ENCODE data around the gene SLC25A33.
A peak's percentile ranks its signal among the peaks of the same experiment; 100 is the strongest.
"Not testable (repeated sequence)": the region's sequence is repeated elsewhere in the genome, so short reads cannot be mapped to it uniquely, and the experiment has no call there.

The SLC25A33 gene, protein sequence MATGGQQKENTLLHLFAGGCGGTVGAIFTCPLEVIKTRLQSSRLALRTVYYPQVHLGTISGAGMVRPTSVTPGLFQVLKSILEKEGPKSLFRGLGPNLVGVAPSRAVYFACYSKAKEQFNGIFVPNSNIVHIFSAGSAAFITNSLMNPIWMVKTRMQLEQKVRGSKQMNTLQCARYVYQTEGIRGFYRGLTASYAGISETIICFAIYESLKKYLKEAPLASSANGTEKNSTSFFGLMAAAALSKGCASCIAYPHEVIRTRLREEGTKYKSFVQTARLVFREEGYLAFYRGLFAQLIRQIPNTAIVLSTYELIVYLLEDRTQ

DNA sequence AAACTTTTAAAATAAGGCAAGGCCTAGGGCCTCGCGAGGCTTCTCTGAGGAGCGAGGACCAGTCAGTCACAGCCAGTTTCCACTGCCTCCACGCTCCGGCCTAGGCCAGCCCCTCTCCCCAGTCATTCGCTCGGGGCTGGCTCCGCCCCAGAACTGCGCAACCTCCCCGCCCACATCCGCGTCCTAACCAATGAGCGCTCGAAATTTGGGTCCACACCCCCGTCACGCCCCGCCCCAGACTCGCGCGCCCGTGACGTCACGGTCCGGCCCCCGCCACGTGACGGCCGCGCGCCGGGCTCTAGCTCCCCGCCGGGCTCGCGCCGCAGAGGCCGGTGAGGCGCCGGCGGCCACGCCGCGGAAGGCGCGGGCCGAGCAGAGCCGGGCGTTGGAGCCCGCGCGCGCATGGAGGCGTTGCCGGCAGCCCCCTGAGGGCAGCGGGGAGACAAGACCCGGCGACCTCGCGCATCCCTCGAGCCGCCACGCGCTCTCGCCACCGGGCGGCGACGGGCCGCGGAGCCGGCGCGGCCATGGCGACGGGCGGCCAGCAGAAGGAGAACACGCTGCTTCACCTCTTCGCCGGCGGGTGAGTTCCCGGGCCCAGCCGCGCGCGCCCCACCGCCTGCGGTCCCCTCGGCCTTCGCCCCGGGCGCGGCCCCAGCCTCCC is at the start of gene SLC25A33:
Gene SLC25A33, plus strand, starts transcription at position 301 of the 664 bp plus-strand sequence. Its CDS starts 227 bp downstream, at position 528.
- peak; percentile 96 for DNase-seq

DNA sequence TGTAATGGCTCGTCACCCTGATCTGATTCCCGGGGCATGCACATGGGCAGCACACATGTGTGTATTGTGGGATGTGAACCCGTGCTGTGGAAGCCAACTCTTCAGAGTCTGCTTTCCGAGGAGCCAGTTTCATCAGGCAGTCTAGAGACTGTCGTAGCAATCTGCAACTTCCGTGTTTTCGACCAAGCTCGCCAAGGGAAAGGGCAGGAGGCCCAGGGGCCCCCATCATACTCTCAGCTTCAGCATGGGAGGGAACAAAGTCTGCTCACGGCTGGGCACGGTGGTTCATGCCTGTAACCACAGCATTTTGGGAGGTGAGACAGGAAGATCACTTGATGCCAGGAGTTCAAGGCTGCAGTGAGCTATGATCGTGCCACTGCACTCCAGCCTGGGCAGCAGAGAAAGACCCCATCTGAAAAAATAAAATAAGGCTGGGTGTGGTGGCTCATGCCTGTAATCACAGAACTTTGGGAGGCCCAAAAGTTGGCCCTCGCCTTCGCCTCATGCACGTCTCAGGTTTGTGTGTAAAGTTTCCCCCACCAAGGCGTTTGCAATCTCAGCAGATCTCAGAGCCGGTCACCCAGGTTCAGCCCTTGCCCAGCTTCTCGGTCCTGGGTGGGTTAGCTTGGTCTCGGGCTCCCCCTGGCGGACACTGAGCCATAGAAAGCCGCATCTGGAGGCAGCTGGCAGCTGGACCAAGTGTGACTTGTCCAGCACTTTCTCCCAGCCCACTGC is 48.5 kb upstream of the SLC25A33 start:
- DNase-seq = peak; percentile 72

DNA sequence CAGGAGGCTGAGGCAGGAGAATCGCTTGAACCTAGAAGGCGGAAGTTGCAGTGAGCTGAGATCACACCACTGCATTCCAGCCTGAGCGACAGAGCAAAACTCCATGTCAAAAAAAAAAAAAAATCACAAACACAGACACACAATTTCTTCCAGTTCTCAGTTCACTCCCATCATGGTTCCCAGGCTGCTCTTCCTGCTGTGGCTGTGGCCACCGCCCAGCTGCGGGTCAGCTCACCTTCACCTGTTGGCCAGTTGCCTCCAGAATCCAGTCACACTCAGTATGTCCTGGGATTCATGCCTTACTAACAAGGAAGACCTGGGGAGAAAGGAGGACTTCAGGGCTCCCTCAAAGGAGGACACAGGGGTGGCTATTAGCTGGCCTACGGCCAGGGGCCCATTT is 45.9 kb upstream of the SLC25A33 start:
- DNase-seq = no peak

DNA sequence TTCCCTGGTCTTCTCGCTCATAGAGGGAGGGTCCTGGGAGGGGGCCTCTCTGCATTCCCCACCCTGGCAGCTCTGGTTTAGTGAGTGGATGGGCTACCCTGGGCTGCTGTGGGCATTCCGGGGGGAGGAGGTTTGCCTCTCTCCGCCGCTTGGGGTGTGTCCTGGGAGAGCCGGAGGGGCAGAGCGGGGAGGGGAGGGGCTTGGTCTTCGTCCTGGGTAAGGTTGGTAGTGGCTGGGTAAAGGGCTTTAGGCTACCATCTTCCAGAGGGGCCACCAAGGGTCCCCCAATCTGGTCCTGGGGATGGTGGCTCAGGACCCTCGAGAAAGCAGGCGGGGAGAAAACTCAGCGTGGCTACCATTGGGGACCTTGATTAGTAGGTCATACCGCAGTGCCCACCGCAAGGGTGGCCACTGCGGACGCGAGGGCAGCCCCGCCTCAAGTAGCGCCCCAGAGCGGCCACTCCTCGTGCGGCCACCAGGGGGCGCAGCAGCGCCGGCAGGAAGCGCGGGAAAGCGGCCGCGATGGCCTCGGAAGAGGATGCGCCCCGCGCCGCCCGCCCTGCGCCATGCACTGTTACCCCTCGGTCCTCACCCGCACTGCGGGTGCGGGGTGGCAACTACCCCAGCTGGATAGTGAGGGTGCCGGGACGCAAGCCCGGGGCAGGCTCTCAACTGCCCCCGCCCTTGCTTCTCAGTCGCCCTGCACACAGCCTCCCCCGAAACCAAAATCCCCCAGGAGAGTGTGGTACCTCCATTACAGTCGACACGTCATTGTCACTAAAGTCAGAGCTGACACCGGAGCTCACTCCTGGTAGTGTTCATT is 44.1 kb upstream of the SLC25A33 start:
- peak; percentile 67 for DNase-seq

DNA sequence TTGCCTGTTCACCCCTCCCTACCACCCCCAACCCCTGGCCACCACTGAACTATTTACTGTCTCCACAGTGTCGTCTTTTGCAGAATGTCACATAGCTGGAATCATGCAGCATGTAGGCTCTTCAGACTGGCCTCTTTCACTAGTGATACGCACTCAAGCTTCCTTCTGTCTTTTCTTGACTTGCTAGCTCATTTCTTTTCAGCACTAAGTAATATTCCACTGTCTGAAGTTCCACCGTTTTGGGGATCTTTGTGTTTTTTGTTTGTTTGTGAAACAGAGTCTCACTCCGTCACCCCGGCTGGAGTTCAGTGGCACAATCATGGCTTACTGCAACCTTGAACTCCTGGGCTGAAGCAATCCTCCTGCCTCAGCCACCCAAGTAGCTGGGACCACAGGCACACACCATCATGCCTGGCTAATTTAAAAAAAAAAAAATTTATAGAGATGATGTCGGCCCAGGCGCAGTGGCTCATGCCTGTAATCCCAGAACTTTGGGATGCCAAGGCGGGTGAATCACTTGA is 43.4 kb upstream of the SLC25A33 start:
- no peak for DNase-seq

DNA sequence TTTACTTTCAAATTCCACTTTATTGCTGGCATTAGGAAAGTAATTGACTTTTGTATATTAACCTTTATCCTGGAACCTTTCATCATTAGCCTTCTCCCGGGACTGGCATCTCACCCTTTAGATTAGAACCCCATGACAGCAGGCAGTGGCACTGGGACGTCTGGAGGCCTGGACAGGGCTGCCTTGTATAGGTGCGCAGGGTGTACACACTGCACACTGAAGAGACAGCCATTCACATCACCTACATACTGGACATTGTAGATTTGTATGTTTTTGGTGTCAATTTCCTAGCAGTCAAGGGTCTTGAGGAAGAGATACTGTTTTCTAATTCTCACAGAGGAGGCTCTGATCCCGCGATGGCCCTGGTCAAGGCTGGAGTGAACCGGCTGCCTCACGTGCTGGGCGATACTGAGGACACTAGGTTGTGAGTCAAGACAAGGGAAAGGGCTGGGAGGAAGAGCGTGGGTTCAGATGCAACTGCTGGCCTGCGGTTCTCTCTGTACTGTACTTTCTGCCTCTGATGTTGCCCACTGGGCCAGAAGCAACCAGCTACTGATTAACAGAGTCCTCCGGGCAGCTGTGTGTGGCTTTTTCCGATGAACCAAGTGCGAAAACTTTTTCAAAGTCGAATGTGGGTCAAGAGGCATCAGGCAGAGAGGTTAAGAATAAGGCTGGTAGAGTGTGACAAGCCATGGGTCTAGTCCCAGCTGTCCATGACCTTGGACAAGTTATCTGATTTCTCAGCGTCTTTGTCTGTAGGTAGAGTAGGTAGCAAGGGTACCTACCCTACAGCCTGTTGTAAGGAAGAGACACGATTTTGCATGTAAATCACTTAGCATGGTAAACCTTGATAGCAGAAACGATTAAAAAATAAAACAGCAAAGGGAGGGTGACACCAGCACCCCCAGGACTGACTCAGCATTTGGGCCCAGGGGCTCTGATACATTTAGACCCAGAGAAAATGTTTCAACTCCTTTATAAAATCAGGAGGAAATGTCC is 38.2 kb upstream of the SLC25A33 start:
- DNase-seq = no peak

DNA sequence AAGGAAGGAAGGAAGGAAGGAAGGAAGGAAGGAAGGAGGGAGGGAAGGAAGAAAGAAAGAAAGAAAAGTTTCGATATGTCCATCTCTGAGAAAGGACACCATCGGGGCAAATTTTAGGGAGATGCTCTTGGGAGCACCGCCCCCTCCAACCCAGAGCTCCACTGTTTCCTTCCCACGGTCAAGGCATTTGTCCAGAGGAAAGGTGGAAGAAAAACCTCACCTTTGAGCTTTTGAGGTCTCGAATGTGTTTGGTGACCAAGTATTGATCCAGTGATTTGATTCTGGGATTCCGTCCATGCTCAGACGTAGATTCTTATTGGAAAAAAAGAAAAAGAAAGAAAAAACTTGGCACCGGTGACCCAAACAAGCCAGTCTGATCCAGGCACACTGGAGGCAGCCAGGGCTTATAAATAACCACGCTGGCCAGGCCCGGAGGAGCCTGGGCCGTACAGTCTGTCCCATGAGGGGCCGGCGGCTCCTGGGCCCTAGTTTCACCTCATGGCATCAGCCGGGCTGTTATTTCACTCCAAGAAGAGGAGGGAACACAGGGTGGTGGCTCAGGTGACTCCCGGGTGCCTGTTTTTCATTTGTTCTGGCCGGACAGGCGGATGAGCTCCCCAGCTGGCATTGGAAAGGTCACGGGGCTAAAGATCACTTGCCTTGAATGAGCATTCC is 36.1 kb upstream of the SLC25A33 start:
- no peak for DNase-seq

DNA sequence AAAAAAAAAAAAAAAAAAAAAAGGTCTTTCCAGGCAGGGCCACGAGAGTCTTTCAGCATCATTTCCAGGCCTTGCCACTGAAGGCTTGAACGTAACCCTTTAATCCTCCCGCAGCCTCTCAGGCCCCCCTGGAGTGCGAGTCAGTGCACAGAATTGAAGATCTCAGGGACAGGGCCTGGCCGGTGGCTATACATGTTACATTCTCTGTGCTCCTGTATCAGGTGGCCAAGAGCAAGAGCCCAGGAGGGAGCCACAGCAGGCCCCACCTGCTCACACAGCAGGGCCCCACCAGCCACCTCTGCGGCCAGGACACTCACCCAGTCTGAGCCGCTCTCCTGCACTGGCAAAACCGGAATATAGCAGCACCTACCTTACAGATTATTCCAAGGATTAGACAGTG is 34.1 kb upstream of the SLC25A33 start:
- DNase-seq = peak; percentile 9

DNA sequence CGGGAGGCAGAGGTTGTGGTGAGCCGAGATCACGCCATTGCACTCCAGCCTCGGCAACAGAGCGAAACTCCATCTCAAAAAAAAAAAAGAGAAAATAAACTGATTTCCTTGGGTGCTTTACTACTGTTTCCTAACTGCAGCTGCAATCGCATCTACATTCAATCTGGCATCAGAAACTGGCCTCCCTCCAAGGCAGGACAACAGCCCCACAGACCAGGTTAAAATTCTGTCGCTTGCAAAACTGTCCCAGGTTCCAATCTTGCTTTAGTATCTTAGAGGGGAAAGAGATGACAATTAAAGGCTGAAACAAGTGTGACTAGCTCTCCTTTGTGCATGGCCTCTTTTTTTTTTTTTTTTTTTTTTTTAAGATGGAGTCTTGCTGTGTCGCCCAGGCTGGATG is 32.4 kb upstream of the SLC25A33 start:
- no peak for DNase-seq

DNA sequence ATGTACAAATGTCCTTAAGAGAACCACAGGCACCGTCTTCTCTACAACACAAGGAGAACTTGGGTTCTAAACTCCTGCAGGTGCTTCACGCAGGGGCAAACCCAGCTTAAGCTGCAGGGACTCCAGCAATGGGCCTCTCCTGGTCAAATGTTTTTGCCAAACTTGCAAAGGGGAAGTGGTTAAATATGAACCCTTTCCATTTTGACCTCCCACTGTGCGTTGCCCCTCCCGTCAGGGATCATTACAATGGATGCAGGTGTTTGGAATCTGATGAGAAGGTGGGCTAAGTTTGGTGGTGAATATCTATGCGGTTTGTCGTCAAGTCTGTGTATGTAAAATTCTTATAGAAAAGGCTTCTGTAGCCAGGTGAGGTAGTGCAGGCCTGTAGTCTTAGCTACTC is 29.1 kb upstream of the SLC25A33 start:
- no peak for DNase-seq

DNA sequence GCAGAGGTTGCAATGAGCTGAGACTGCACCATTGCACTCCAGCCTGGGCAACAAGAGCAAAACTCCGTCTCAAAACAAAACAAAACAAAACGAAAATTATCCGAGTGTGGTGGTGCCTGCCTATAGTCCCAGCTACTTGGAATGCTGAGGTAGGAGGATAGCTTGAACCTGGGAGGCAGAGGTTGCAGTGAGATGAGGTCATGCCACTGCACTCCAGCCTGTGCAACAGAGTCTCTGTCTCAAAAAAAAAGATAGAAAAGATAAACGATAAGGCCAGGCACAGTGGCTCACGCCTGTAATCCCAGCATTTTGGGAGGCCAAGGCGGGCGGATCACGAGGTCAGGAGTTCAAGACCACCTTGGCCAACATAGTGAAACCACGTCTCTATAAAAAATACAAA is 23.7 kb upstream of the SLC25A33 start:
- not testable (repeated sequence) for DNase-seq

DNA sequence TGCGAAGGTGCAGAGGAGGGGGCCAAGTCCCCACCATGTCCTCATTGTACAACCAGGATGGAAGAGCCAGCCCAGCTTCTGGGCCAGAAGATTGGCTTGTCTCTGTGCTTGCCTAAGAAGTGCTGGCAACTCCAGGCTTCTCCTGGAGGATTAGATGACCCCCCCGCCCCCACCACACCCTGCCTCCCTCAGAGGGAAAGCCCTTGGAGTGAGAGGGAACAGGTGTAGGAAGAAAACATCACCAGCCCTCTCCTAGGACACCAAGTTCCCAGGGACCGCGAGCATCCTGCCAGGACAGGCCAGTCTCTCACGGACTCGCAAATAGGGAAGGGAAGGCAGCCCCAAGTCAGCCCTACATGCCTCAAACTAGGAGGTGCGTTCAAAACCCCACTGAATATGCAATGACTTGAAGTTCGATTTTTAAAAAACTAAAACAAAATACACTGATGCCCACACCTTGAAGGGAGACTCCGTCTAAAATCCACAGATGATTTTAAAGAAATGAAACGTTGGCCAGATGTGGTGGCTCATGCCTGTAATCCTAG is 20.7 kb upstream of the SLC25A33 start:
- DNase-seq = no peak

DNA sequence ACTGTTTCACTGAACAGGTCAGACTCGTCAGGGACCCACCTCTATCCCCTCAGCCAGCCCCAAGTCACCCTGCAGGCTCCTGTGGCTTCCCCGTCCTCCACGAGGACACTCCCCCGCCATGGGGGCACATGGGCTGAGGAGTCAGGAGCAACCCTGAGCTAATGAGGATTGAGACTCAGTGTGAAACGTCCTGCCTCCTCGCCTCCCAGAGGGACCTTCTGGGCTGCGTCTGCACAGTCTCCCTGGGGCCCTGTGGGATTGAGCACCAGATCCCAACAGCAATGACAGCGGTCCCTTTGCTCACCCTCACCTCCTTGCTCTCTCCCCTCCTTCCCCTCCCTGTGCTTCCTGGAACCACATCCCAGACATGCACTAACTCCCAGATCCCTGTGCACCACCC is 18.9 kb upstream of the SLC25A33 start:
- no peak for DNase-seq

DNA sequence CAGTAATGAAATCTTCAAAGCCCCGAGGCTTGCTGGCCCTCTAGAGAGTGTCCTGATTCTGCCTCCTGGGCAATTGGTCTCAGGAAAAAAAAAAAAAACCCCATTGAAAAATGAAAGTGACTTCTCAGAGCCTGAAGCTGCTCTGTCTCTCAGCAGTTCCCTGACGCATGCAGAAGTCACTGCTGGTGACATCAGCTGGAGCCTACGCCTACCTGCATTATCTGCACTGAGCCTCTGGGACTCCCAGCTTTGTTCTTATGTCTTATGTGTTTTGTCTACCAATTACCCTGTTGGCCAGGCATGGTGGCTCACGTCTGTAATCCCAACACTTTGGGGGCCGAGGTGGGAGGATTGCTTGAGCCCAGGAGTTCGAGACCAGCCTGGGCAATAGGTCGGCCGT is 10.1 kb upstream of the SLC25A33 start:
- DNase-seq = no peak

DNA sequence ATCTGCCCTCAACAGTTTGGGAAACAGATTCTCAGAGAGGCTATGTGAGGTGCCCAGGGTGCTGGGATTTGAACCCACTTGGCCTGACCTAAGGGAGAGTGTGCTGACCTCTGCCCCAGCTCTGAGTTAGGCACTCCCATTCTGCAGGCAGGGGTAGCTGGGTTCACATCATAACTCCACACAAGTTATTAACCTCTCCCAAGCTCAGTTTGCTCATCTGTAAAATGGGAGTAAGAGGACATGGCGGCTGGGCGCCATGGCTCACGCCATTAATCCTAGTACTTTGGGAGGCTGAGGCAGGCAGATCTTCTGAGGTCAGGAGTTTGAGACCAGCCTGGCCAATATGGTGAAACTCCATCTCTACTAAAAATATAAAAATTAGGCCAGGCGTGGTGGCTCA is 8.9 kb upstream of the SLC25A33 start:
- no peak for DNase-seq

DNA sequence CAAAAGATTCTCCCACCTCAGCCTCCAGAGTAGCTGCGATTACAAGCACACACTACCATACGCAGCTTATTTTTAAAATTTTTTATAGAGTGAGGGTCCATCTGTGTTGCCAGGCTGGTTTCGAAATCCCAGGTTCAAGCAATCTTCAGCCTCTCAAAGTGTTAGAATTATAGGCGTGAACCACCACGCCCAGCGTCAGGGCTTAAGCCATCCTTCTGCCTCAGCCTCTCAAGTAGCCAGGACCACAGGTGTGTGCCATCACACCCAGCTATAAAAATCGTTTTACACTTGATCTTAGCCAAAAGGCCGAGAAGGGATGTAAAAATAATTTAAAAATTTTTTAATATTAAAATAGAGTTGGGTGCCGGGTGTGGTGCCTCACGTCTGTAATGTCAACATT is 4.3 kb upstream of the SLC25A33 start:
- DNase-seq = no peak

DNA sequence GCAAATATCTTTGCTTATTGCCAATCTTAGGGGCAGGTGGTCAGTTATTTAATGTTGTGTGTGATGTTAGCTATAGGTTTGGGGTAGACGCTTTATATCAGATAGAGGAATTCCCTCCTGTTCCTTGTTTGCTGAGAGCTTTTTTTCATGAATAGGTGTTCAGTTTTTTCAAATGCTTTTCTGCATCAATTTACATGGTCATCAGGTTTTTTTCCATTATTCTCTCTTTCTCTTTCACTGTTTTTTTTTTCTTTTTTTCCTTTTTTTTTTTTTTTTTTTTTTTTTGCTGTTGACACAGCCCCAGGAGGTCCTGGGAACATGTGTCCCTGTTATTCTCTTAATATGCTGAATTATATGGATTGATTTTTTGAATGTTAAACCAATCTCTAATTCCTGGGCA is 3.0 kb upstream of the SLC25A33 start:
- no peak for DNase-seq

DNA sequence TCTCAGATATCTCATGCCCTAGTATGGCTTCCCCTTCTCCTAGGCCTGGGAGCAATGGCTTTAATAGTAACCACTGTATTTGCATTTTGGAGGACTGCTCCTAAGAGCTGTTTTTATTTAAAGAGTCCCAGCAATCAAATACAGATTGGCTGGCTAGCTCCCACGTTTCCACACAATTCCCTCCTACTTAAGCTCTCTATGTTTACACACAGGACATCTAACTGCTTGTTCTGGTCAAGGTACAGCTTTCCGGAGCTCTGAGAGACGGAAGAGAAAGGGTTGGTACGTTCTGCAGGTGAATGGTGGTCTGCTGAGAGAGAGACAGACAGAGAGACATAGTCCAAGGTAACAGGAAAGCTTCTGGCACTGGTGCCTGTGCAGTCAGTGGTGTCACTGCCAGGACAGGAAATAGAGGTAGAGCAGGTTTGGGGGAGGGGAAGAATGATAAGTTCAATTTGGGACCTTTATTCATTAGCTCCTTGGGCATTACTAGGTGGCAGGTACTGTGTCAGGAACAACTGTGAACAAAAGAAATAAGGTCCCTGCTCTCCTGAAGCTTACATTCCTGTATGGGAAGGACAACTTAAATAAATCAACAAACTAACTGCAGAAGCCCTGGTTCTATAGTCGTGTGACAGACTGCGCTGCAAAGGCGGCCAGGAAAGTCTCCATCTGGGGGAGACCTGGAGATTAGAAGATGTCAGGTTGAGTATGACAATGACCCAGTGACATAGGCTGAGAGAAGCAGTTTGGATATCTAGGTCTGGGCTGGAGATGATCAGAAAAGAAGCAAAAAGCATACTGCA is 1.2 kb upstream of the SLC25A33 start:
- no peak for DNase-seq

DNA sequence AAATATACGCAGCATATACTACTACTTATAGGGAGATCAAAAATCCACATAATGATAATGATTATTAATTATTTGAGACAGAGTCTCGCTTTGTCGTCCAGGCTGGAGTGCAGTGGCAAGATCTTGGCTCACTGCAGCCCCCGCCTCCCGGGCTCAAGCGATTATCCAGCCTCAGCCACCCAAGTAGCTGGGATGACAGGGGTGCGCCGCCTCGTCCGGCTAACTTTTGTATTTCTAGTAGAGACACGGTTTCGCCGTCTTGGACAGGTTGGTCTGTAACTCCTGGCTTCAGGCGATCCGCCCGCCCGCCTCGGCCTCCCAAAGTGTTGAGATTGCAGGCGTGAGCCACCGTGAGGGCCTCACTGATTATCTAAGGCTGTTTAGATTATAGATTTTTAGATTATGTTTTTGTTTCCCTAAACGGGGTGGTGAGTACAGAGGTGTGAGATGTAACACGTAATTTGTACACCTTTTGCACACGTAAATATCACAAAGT is 548 bp upstream of the SLC25A33 start:
- no peak for DNase-seq
